HEK293T (cell line): Measurements from ENCODE around the gene TRPM2.
"Not testable (repeated sequence)": the region's sequence is repeated elsewhere in the genome, so short reads cannot be mapped to it uniquely, and the experiment has no call there.

Experiments used
- CTCF ChIA-PET: fragments of 350-600 bp; formaldehyde crosslinking; extraction: SDS; loops from one replicate; lab custom pipeline; 2021; ENCODE audit warnings: antibody characterized with exemption, inconsistent platforms; lab: Yijun Ruan, JAX
- POLR2A ChIA-PET: fragments of 350-600 bp; formaldehyde crosslinking; extraction: SDS; loops from one replicate; lab custom pipeline; 2020; ENCODE audit warnings: antibody characterized with exemption, inconsistent platforms; lab: Yijun Ruan, JAX
- DNase-seq: peaks from one replicate; pipeline ENCODE4 v3.0.0; 2012; ENCODE audit warnings: mixed read lengths; ENCODE audit errors: extremely low spot score
- ARNT ChIP-seq: fragments of 450-650 bp; IDR thresholded peaks from 2 replicates; pipeline ENCODE4 v1.6.1; 2017; ENCODE audit warnings: mild to moderate bottlenecking
- BHLHE40 ChIP-seq: fragments of 450-650 bp; IDR thresholded peaks from 2 replicates; pipeline ENCODE4 v1.6.1; 2016; ENCODE audit warnings: mild to moderate bottlenecking, moderate library complexity, borderline replicate concordance
- CTBP1 ChIP-seq: fragments of 450-650 bp; IDR thresholded peaks from 2 replicates; pipeline ENCODE4 v1.6.1; 2016; ENCODE audit warnings: borderline replicate concordance
- ELF4 ChIP-seq: fragments of 450-650 bp; IDR thresholded peaks from 2 replicates; pipeline ENCODE4 v1.6.1; 2017; ENCODE audit warnings: antibody characterized with exemption
- FOXA1 ChIP-seq: fragments of 450-650 bp; IDR thresholded peaks from 2 replicates; pipeline ENCODE4 v1.6.1; 2016; ENCODE audit warnings: mild to moderate bottlenecking
- FOXK2 ChIP-seq: fragments of 450-650 bp; IDR thresholded peaks from 2 replicates; pipeline ENCODE4 v1.6.1; 2016; ENCODE audit warnings: mild to moderate bottlenecking
- FOXM1 ChIP-seq: fragments of 450-650 bp; IDR thresholded peaks from 2 replicates; pipeline ENCODE4 v1.6.1; 2017; ENCODE audit warnings: mild to moderate bottlenecking, borderline replicate concordance
- HDGF ChIP-seq: fragments of 450-650 bp; IDR thresholded peaks from 2 replicates; pipeline ENCODE4 v1.6.1; 2017; ENCODE audit warnings: antibody characterized with exemption, borderline replicate concordance
- L3MBTL2 ChIP-seq: fragments of 450-650 bp; conservative IDR thresholded peaks from 2 replicates; pipeline ENCODE4 v1.6.1; 2016; ENCODE audit warnings: mild to moderate bottlenecking
- LEF1 ChIP-seq: fragments of 450-650 bp; IDR thresholded peaks from 2 replicates; pipeline ENCODE4 v1.6.1; 2017; ENCODE audit warnings: mild to moderate bottlenecking, borderline replicate concordance
- NFRKB ChIP-seq: fragments of 450-650 bp; IDR thresholded peaks from 2 replicates; pipeline ENCODE4 v1.6.1; 2016; ENCODE audit warnings: mild to moderate bottlenecking, moderate library complexity
- SP1 ChIP-seq: fragments of 450-650 bp; IDR thresholded peaks from 2 replicates; pipeline ENCODE4 v1.6.1; 2017
- SUZ12 ChIP-seq: fragments of 450-650 bp; IDR thresholded peaks from 2 replicates; pipeline ENCODE4 v1.6.1; 2016; ENCODE audit warnings: mild to moderate bottlenecking
- TARDBP ChIP-seq: fragments of 450-650 bp; IDR thresholded peaks from 2 replicates; pipeline ENCODE4 v1.6.1; 2016
- ZNF384 ChIP-seq: fragments of 450-650 bp; IDR thresholded peaks from 2 replicates; pipeline ENCODE4 v1.6.1; 2016
- TF ChIP-seq, protein P1 (sequence below): fragments of 450-650 bp; IDR thresholded peaks from 2 replicates; pipeline ENCODE4 v1.6.1; 2016

Gene TRPM2

DNA sequence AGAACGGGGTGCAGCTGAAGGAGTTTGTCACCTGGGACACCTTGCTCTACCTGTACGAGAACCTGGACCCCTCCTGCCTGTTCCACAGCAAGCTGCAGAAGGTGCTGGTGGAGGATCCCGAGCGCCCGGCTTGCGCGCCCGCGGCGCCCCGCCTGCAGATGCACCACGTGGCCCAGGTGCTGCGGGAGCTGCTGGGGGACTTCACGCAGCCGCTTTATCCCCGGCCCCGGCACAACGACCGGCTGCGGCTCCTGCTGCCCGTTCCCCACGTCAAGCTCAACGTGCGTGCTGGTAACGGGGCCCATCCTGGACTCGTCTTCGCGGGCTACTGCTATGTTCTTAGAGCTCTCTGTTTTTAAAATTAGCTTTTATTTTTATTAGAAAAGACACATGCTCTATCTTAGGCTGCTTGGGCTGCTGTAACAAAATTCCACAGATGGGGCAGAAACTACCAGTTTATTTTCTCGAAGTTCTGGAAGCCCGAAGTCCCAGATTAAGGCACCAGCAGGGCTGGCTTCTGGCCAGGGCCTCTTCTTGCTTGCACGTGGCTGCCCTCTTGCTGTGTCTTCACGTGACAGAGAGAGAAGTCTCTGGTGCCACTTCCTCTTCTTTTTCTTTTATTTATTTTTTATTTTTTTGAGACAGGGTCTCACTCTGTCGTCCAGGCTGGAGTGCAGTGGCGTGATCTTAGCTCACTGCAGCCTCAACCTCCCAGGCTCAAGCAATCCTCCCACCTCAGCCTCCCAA lies 38.1 kb downstream of the TRPM2 start:
- ChIA-PET CTCF (no interaction called here), POLR2A (no interaction called here)
- TF ChIP-seq HDGF (no peak), TARDBP (no peak), CTBP1 (no peak), SP1 (no peak), FOXA1 (no peak), LEF1 (no peak), FOXK2 (no peak), L3MBTL2 (no peak), ARNT (no peak), NFRKB (no peak), FOXM1 (no peak), BHLHE40 (no peak), ELF4 (no peak), SUZ12 (no peak), ZNF384 (no peak)
- TF ChIP-seq, protein P1, sequence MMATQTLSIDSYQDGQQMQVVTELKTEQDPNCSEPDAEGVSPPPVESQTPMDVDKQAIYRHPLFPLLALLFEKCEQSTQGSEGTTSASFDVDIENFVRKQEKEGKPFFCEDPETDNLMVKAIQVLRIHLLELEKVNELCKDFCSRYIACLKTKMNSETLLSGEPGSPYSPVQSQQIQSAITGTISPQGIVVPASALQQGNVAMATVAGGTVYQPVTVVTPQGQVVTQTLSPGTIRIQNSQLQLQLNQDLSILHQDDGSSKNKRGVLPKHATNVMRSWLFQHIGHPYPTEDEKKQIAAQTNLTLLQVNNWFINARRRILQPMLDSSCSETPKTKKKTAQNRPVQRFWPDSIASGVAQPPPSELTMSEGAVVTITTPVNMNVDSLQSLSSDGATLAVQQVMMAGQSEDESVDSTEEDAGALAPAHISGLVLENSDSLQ: no peak
- no peak for DNase-seq

DNA sequence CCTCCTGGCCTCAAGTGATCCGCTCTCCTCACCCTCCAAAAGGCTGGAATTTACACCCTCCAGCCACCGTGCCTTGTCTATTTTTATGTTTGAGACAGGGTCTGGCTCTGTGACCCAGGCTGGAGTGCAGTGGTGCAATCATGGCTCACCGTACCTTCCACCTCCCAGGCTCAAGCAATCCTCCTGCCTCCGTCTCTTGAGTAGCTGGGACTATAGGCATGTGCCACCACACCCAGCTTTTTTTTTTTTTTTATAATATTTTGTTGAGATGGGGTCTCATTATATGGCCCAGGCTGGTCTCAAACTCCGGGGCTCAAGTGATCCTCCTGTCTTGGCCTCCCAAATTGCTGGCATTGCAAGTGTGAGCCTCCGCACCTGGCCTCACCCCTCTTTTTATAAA lies 38.8 kb downstream of the TRPM2 start:
- ChIA-PET POLR2A (no interaction called here), CTCF (no interaction called here)
- no peak for TF ChIP-seq BHLHE40
- TF ChIP-seq SP1: no peak
- no peak for TF ChIP-seq CTBP1
- no peak for TF ChIP-seq TARDBP
- no peak for TF ChIP-seq LEF1
- TF ChIP-seq, protein P1: no peak
- no peak for TF ChIP-seq ARNT
- no peak for TF ChIP-seq L3MBTL2
- no peak for TF ChIP-seq FOXA1
- no peak for TF ChIP-seq ZNF384
- no peak for TF ChIP-seq FOXK2
- no peak for TF ChIP-seq NFRKB
- no peak for TF ChIP-seq HDGF
- no peak for TF ChIP-seq ELF4
- no peak for TF ChIP-seq SUZ12
- no peak for DNase-seq

DNA sequence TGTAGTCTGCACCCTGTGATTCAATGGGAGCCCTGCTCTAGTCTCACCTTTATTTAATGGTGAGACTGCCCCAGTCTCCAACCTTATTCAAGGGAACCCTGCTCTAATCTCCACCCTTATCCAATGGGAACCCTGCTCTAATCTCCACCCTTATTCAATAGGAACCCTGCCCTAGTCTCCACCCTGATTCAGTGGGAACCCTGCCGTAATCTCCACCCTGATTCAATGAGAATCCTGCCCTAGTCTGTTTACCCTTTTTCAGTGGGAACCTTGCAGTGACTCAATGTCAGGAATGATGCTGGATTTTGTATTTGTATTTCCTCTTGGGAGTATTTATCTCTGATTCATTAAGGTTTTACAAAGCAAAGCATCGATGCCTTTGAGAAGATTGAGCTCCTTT lies 39.5 kb downstream of the TRPM2 start:
- ChIA-PET CTCF (no interaction called here), POLR2A (no interaction called here)
- DNase-seq: no peak

DNA sequence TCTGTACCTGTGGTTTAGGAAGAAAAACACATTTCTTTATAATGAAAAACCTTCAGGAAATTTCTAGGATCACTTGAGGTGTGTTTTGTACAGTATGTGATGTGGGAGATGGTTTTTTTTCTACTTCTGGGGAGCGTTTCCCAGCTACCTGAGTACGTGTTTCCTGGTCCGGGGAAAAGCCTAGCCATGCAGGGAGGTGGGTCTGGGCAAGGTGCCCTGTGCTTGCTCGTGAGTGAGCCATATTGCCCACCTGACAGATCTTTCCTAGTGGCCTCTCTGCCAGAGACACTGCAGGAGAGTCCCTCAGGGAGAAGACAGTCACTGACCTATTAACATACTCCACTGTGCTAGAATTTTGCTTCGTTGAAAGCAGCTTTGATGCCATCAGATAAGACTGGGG lies 41.3 kb downstream of the TRPM2 start:
- POLR2A ChIA-PET: interaction anchor here (0.8 kb wide), 1 partner anchor 56 kb away, joined by 3 read pairs; no protein-coding TSS in a partner anchor
- no peak for TF ChIP-seq CTBP1
- no peak for TF ChIP-seq SUZ12
- TF ChIP-seq HDGF: no peak
- no peak for TF ChIP-seq L3MBTL2
- no peak for TF ChIP-seq NFRKB
- no peak for TF ChIP-seq LEF1
- no peak for TF ChIP-seq BHLHE40
- CTCF ChIA-PET: no interaction called here
- no peak for DNase-seq

More for the DNA sequence above, 39.5 kb downstream of the TRPM2 start:
- TF ChIP-seq HDGF: no peak
- TF ChIP-seq ELF4: no peak
- no peak for TF ChIP-seq NFRKB
- TF ChIP-seq, protein P1: no peak
- no peak for TF ChIP-seq ARNT
- no peak for TF ChIP-seq BHLHE40
- TF ChIP-seq L3MBTL2: no peak
- no peak for TF ChIP-seq ZNF384
- no peak for TF ChIP-seq CTBP1
- no peak for TF ChIP-seq TARDBP
- TF ChIP-seq SUZ12: no peak
- no peak for TF ChIP-seq FOXA1
- TF ChIP-seq LEF1: no peak
- TF ChIP-seq SP1: no peak
- TF ChIP-seq FOXM1: no peak
- TF ChIP-seq FOXK2: no peak

DNA sequence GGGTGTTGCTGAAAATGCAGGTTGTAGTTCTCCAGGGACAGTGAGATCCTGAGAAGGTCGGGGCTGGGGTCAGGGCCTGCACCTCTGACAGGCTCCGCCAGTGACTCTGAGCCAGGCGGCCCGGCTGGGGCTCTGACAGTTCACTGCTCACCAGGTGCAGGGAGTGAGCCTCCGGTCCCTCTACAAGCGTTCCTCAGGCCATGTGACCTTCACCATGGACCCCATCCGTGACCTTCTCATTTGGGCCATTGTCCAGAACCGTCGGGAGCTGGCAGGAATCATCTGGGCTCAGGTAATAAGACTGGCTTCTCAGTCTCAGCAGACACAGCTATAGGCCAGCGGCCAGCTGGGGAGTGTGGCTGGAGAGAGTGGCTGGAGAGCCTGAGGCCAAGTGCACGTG lies 41.8 kb downstream of the TRPM2 start:
- DNase-seq: no peak
- no peak for TF ChIP-seq SP1
- no peak for TF ChIP-seq HDGF
- ChIA-PET CTCF (no interaction called here), POLR2A (interaction anchor here (0.8 kb wide), 1 partner anchor 57 kb away, joined by 3 read pairs; no protein-coding TSS in a partner anchor)

DNA sequence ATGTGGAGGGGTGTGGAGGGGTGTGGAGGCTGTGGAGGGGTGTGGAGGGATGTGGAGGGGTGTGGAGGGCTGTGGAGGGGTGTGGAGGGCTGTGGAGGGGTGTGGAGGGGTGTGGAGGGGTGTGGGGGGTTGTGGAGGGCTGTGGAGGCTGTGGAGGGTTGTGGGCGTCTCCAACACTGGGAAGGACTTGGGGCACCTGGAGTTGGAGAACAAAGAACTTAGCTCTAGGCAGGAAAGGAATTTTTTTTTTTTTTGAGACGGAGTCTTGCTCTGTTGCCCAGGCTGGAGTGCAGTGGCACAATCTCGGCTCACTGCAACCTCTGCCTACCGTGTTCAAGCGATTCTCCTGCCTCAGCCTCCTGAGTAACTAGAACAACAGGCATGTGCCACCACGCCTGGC lies 43.4 kb downstream of the TRPM2 start:
- CTCF ChIA-PET, POLR2A ChIA-PET, DNase-seq: not testable (repeated sequence)
